Measurements from ENCODE around the gene KCNJ2. TPM values are rescaled to one million over a fixed set of nuclear protein-coding genes. Genes with fewer than 3 reads are reported as not detected.

KCNJ2 gene
- total and polyA plus RNA-seq, 4 donors, result 6.4 to 12.7 (median 8.2) TPM

DNA sequence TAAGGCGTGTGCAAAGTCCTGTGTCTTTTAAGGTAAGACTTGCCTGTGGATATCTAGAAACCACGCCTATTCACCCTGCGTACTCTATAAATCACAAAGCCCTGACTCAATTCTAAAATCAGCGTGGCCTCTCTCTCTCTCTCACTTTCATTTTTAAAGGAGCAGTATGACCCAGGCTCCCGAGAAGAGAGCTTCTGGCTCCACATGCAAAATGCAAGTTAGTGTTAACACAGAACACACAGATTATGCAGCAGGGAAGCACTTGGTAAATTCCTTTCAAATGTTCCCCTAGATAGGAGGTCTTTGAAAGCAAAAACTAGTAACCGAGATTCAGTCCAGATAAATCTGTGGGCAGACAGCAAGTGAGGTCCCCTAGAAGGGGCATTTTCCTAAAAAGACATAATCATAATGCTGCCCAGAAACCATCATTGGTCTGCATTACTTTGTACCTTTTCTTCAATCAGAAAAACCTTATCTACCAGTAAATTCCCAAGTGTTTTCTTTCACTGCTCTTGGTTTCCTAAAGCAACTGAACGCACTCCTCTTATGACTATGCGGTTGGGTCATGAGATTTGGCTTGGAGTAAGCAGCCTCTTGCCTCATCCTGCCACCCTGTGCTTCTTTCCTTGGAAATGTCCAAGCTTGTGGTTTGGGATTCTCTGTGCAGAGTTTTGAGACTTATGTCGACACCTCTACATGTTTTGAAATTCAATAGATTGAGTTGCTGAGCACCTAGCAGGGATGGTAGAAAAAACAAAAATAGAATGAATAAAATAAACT lies 31.7 kb upstream of the KCNJ2 start:
- no peaks in the 10 kb centered on the region for H3K27me3 ChIP-seq (ENCODE audit: control insufficient read depth in 3 of 3, insufficient read depth in 3 of 3, low read length in 2 of 3)
- peak overlapping the region; percentile 43 to 85 for H3K9ac ChIP-seq (ENCODE audit: insufficient read depth in 1 of 2, low read length in 2 of 2)
- 11 to 27% methylated on average over 9 of the region's 9 CpGs for whole genome bisulfite sequencing, 2 donors
- TF ChIP-seq, protein P1, sequence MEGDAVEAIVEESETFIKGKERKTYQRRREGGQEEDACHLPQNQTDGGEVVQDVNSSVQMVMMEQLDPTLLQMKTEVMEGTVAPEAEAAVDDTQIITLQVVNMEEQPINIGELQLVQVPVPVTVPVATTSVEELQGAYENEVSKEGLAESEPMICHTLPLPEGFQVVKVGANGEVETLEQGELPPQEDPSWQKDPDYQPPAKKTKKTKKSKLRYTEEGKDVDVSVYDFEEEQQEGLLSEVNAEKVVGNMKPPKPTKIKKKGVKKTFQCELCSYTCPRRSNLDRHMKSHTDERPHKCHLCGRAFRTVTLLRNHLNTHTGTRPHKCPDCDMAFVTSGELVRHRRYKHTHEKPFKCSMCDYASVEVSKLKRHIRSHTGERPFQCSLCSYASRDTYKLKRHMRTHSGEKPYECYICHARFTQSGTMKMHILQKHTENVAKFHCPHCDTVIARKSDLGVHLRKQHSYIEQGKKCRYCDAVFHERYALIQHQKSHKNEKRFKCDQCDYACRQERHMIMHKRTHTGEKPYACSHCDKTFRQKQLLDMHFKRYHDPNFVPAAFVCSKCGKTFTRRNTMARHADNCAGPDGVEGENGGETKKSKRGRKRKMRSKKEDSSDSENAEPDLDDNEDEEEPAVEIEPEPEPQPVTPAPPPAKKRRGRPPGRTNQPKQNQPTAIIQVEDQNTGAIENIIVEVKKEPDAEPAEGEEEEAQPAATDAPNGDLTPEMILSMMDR (IDR thresholded peaks at IDR 0.05; ENCODE audit: control extremely low read depth, extremely low read depth), result no peak
- peaks cover 0 to 18% (median 8%) of the 10 kb centered on the region in 5 donors for H3K4me1 ChIP-seq (ENCODE audit: control insufficient read depth in 5 of 5, insufficient read depth in 5 of 5, low read length in 5 of 5)
- ATAC-seq (ENCODE audit: insufficient read depth, low FRiP score), result peak; percentile 77
- no peaks in the 10 kb centered on the region for H3K36me3 ChIP-seq (ENCODE audit: control insufficient read depth in 4 of 4, insufficient read depth in 4 of 4, low read length in 4 of 4)
- H3K27ac ChIP-seq (ENCODE audit: low read depth in 1 of 2, low read length in 1 of 2), result peak overlapping the region; percentile 79 to 91
- peak; percentile 37 to 85 (median 75) for DNase-seq
- no peak overlapping the region for H3K4me3 ChIP-seq
- H3K9me3 ChIP-seq (ENCODE audit: control insufficient read depth in 4 of 4, insufficient read depth in 3 of 4, low read length in 3 of 4), result no peaks in the 10 kb centered on the region

DNA sequence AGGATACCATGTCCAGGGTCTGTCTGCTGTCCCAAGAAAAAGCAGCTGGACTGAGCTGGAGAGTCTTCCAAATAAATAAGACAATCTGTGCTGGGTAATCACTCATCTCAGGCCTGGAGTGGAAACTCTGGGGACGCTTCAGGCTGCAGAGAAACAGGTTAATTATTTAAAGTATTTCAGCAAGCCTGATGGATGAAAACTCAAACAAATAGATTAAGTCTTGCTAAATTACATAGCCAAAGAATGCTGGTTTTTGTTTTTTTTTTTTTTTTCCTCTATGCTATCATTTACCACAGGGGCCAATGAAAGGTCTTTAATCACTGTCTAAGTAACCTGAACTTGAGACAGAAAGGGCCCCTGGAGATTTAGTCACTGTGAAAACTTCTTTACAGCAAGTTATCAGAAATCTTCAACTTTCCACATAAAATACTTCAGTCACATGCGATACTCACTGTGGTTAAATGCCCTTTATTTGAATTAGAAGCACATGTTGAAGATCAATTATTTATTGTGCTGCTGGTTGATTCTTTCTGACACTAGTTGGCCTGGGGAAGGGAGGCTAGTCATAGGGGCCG lies 31.0 kb upstream of the KCNJ2 start:
- H3K9ac ChIP-seq (ENCODE audit: insufficient read depth in 1 of 2, low read length in 2 of 2), result peak overlapping the region in 1 of 2 donors; percentile 52
- H3K36me3 ChIP-seq (ENCODE audit: control insufficient read depth in 4 of 4, insufficient read depth in 4 of 4, low read length in 4 of 4), result no peaks in the 10 kb centered on the region
- no peaks in the 10 kb centered on the region for H3K9me3 ChIP-seq (ENCODE audit: control insufficient read depth in 4 of 4, insufficient read depth in 3 of 4, low read length in 3 of 4)
- TF ChIP-seq, protein P1 (IDR thresholded peaks at IDR 0.05; ENCODE audit: control extremely low read depth, extremely low read depth), result no peak
- peak overlapping the region in 1 of 2 donors; percentile 91 for H3K27ac ChIP-seq (ENCODE audit: low read depth in 1 of 2, low read length in 1 of 2)
- peaks cover 0 to 18% (median 8%) of the 10 kb centered on the region in 5 donors for H3K4me1 ChIP-seq (ENCODE audit: control insufficient read depth in 5 of 5, insufficient read depth in 5 of 5, low read length in 5 of 5)
- no peak overlapping the region for H3K4me3 ChIP-seq
- no peaks in the 10 kb centered on the region for H3K27me3 ChIP-seq (ENCODE audit: control insufficient read depth in 3 of 3, insufficient read depth in 3 of 3, low read length in 2 of 3)
- ATAC-seq (ENCODE audit: insufficient read depth, low FRiP score) (no peak), DNase-seq (peak in 1 of 3 donors; percentile 53)
- 74 to 80% methylated on average over 3 of the region's 3 CpGs for WGBS, 2 donors

DNA sequence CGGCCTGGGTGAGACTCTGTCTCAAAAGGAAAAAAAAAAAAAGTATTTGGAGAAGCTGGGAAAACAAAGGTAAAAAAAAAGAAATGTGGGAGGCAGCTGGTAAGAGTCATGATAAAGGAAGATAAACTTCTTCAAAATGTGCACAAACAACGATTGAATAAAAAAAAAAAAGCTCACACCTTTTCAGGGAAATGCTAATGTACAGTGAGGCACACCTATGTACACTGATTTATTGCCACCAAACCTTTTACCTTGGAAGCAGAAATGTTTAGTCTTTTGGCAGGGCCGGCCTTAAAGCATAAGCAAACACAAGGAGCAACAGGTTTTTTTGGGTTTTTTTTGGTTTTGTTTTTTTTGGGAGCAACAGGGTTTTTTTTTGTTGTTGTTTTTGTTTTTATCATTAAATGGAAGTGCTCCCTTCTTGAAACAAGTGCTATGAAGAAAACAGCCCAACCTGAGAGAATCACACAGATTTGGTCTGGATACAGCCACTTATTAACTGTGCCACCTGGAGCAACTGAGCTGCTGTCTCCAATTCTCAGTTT lies 29.8 kb upstream of the KCNJ2 start:
- TF ChIP-seq, protein P1 (IDR thresholded peaks at IDR 0.05; ENCODE audit: control extremely low read depth, extremely low read depth), result no peak
- no peak overlapping the region for H3K9ac ChIP-seq (ENCODE audit: insufficient read depth in 1 of 2, low read length in 2 of 2)
- H3K27ac ChIP-seq (ENCODE audit: low read depth in 1 of 2, low read length in 1 of 2), result no peak overlapping the region
- H3K4me1 ChIP-seq (ENCODE audit: control insufficient read depth in 5 of 5, insufficient read depth in 5 of 5, low read length in 5 of 5), result peaks cover 0 to 18% (median 8%) of the 10 kb centered on the region in 5 donors
- no peak overlapping the region for H3K4me3 ChIP-seq
- H3K27me3 ChIP-seq (ENCODE audit: control insufficient read depth in 3 of 3, insufficient read depth in 3 of 3, low read length in 2 of 3), result no peaks in the 10 kb centered on the region
- ATAC-seq (ENCODE audit: insufficient read depth, low FRiP score) (no peak), DNase-seq (no peak)
- 45 to 85% methylated on average over 3 of the region's 3 CpGs for WGBS, 2 donors
- H3K9me3 ChIP-seq (ENCODE audit: control insufficient read depth in 4 of 4, insufficient read depth in 3 of 4, low read length in 3 of 4), result no peaks in the 10 kb centered on the region
- H3K36me3 ChIP-seq (ENCODE audit: control insufficient read depth in 4 of 4, insufficient read depth in 4 of 4, low read length in 4 of 4), result no peaks in the 10 kb centered on the region
